GM18520 (cell line): Measurements from ENCODE around the gene HOXA2.

Experiments used
- ATAC-seq: cut with Tn5 transposase; IDR thresholded peaks from one replicate; pipeline ENCODE4 v1.9.1; 2021; ENCODE audit not compliant: unreplicated experiment

HOXA2 gene

GRCh38 chr7:27080844-27081436 lies 21.5 kb downstream of the HOXA2 start:
- no peak for ATAC-seq

DNA sequence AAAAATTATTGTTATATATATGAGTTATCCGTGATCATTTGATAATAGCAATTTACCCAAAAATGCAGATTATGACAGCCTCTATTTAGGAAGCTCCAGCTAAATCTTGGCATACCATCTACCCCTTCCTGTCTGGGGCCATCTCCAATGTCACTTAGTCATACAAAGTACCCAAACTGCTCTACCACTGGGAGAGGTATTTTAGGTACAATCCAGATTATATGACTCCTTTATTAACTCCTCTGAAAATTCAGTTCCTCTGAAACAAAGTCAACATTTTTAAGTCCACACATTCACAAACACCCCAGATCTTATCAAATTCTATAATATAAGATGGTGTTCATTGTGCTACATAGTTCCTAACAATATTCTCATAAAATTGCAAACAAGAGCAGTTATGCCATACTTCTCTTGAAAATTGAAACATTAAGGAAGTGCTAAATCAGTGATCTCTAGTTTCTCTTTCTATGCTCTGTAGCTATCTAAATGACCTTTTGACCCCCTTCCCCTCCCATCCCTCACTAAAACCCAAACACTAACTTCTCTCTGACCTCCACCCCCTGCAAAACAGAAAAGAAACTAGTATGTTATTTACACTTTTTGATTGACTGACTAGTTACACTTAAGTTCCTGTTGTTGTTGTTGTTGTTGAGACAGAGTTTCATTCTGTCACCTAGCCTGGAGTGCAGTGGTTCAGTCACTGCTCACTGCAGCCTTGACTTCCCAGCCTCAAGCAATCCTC lies 23.1 kb downstream of the HOXA2 start:
- ATAC-seq = no peak

GRCh38 chr7:27078616-27079233 lies 23.8 kb downstream of the HOXA2 start:
- no peak for ATAC-seq

DNA sequence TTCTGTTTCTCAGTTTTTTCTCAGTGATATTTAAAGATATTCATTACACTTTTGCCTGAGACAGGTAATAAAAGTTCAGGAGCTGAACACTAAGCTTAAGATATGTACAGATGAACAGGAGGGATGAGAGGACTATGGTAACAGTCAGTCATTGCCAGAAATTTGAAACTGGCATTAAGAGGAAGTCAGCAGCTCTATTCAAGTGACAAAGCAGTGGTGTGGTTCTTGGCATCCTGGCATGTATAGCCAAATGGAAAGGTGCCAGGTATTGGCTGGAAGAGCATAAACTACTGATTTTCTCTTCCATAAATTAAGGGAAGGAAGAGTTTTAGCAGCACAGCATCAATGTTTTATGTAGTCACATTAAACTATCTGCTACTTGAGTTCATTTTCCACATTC lies 29.4 kb downstream of the HOXA2 start:
- no peak for ATAC-seq

DNA sequence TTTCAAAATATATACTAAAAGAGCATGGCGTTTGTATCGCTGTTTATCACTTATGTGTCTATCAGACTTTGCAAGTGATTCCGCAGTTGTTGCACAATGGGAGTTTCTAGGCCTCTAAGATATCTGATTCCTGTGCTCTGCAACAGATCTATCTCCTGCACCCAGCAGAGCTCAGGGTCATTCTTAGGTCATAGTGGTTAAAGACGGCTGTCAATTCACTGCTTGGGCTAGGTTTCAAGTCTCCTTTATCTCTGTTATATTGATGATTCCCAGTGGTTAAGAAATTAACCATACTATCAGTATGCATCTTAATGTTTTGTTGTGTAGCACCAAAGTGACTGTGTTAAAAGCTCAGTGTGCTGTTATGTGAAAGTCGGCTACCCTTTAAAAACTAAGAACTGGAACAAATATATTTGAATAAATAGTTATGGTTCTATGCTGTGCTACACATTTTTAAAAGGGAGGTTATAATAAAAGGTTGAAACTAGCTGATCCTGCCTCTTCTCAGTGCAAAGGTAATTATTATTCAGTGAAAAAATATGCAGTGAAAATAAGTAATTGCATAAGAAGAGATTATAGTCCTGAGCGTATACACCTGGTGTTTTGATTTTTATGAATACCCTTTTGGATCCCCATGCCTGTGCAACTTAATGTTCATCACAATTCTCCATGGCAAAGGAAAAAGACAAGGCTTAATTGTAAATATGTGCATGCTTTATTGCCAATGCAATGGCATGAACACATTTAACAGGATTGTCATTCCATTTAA lies 30.7 kb downstream of the HOXA2 start:
- ATAC-seq = no peak

DNA sequence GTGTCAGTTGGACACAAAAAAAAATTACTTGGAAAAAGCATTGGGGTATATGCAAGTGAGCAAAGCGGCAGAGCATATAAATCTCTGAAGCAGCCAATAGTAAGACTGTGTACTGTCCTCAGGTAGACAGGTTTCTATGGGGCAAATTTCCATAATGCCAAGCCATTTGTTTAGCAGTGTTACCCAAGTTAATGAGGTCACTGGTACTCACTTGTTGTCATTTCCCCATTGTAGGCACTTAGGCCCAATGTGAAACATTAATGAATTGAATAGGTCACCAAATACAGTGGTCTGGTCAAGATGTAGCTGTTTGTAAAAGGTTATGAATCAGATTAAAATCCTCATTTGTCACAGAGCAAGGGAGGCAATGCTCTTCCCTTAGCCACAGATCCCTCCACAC lies 34.2 kb downstream of the HOXA2 start:
- ATAC-seq = no peak

- ATAC-seq = no peak
Measured at GRCh38 chr7:27066148-27066547, 36.3 kb downstream of the HOXA2 start.

- no peak for ATAC-seq
Measured at GRCh38 chr7:27065709-27066108, 36.8 kb downstream of the HOXA2 start.

DNA sequence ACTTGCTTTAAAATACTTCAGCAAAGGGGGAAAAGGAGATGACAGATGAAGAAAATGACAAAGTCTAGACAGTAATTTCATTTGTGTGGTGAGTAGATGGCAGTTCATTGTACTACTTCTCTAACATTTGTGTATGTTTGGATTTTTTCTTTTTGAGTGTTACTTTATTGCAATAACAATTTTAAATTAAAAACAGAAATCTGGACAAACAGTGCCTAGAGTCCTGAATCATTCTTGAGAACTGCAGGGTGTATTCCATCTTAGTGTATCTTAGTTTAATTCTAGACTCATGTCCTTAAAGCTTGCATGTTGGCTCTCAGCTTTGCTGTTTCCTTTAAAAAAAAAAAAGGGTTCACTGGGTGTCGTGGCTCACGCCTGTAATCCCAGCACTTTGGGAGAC lies 37.8 kb downstream of the HOXA2 start:
- no peak for ATAC-seq

GRCh38 chr7:27064159-27064558 lies 38.3 kb downstream of the HOXA2 start:
- ATAC-seq = no peak

- no peak for ATAC-seq
Measured at GRCh38 chr7:27062946-27063345, 39.5 kb downstream of the HOXA2 start.

GRCh38 chr7:27053153-27053552 lies 49.3 kb downstream of the HOXA2 start:
- ATAC-seq = no peak

DNA sequence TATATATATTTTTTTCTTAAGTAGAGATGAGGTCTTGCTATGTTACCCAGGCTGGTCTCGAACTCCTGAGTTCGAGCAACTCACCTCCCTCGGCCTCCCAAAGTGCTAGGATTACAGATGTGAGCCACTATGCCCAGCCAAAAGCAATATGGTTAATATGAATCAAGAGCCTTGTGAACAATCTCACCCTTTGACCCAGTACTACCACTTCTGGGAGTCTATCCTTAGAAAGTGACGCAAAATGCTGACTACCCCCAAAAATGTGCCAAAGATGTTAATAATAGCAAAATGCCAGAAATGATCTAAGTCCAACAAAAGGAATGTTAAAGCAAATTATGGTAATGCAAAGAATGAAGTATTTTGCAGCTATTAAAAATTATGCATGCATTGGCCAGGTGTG lies 51.0 kb downstream of the HOXA2 start:
- no peak for ATAC-seq
